Body of pancreas (tissue), 4 donors: ENCODE data around the gene CMBL. TPM values are rescaled to one million over a fixed set of nuclear protein-coding genes. Genes with fewer than 3 reads are reported as not detected.

ENCODE experiments used
- ATAC-seq: fragments of 150-250 bp; one replicate; pipeline ENCODE4 v1.9.1; 2016
- DNase-seq, 4 donors: peaks; one replicate each; pipeline ENCODE4 v3.0.0-alpha.2; 2019
- H3K27ac ChIP-seq, 4 donors: fragments of 200-600 bp; sonication (generic); 1 replicate in 3 of 4; 2 replicates in 1 of 4; pipeline versions ENCODE4 v1.5.1 to v1.6.1; 2016 to 2019; ENCODE audit warnings: mild to moderate bottlenecking in 1 of 4, mixed read lengths in 1 of 4, moderate library complexity in 1 of 4
- H3K27me3 ChIP-seq, 2 donors: fragments of 200-600 bp; sonication (generic); one replicate each; pipeline ENCODE4 v1.6.0; 2016; ENCODE audit warnings: mild to moderate bottlenecking in 1 of 2
- H3K36me3 ChIP-seq, 2 donors: fragments of 200-600 bp; sonication (generic); replicated peaks in 1 of 2; 2 replicates each; pipeline ENCODE4 v1.5.1; 2016; ENCODE audit warnings: low read depth in 2 of 2; ENCODE audit not compliant: insufficient read depth in 1 of 2
- H3K4me1 ChIP-seq: fragments of 200-600 bp; sonication (generic); one replicate; pipeline ENCODE4 v1.6.0; 2016
- H3K4me3 ChIP-seq, 2 donors: fragments of 200-600 bp; sonication (generic); 1 replicate in 1 of 2; 2 replicates in 1 of 2; pipeline ENCODE4 v1.5.1; 2016 to 2019
- H3K9me3 ChIP-seq, 3 donors: fragments of 200-600 bp; sonication (generic); 1 replicate in 2 of 3; 2 replicates in 1 of 3; pipeline ENCODE4 v1.5.1; 2016
- POLR2A ChIP-seq, 3 donors: fragments of 450-650 bp; IDR thresholded peaks; one replicate each; pipeline ENCODE4 v1.6.1; 2016; ENCODE audit warnings: antibody characterized with exemption in 3 of 3, mild to moderate bottlenecking in 2 of 3
- WGBS, 2 donors: methylation state at CpG; one replicate each; pipeline ENCODE4 v1.1.5; 2017; 5-methylcytosine and 5-hydroxymethylcytosine counted together
- intact Hi-C: fragments of 100-400 bp; cut with DNase I; formaldehyde crosslinking; loops from one replicate; pipeline ENCODE4 v1.15.1; 2023
- total RNA-seq, 2 donors: library from RNA; depleted of rRNA; stranded (reverse); fragments of >200 nt; gene quantifications; one replicate each; pipeline ENCODE4 v1.1.0, GENCODE V29; 2016
- TF ChIP-seq, protein P1 (sequence below), 7 experiments: fragments of 450-650 bp in 4 of 7; fragments of 200-600 bp in 3 of 7; sonication (generic) in 3 of 7; IDR thresholded peaks; one replicate each; pipeline ENCODE4 v1.5.1; 2016 to 2019; ENCODE audit warnings: antibody characterized with exemption in 7 of 7

Gene CMBL
- total RNA-seq, 2 donors from 2014 or later: 4.4 to 4.9 TPM

- Histone ChIP-seq H3K9me3 (no peaks in the 10 kb centered on the region), H3K4me3 (no peak overlapping the region), H3K27ac (no peak overlapping the region), H3K27me3 (no peaks in the 10 kb centered on the region), H3K36me3 (peaks cover 14 to 26% of the 10 kb centered on the region in 2 donors), H3K4me1 (no peaks in the 10 kb centered on the region)
- no peak for DNase-seq
- no peak for TF ChIP-seq POLR2A (IDR thresholded peaks at IDR 0.05)
- TF ChIP-seq, protein P1, sequence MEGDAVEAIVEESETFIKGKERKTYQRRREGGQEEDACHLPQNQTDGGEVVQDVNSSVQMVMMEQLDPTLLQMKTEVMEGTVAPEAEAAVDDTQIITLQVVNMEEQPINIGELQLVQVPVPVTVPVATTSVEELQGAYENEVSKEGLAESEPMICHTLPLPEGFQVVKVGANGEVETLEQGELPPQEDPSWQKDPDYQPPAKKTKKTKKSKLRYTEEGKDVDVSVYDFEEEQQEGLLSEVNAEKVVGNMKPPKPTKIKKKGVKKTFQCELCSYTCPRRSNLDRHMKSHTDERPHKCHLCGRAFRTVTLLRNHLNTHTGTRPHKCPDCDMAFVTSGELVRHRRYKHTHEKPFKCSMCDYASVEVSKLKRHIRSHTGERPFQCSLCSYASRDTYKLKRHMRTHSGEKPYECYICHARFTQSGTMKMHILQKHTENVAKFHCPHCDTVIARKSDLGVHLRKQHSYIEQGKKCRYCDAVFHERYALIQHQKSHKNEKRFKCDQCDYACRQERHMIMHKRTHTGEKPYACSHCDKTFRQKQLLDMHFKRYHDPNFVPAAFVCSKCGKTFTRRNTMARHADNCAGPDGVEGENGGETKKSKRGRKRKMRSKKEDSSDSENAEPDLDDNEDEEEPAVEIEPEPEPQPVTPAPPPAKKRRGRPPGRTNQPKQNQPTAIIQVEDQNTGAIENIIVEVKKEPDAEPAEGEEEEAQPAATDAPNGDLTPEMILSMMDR (IDR thresholded peaks at IDR 0.05): no peak
- intact Hi-C loops: no loop called here
- no peak for ATAC-seq
- 57 to 73% methylated on average over 4 of the region's 4 CpGs for WGBS, 2 donors
Observed at GRCh38 chr5:10266137-10266536, 41.6 kb downstream of the CMBL start.

DNA sequence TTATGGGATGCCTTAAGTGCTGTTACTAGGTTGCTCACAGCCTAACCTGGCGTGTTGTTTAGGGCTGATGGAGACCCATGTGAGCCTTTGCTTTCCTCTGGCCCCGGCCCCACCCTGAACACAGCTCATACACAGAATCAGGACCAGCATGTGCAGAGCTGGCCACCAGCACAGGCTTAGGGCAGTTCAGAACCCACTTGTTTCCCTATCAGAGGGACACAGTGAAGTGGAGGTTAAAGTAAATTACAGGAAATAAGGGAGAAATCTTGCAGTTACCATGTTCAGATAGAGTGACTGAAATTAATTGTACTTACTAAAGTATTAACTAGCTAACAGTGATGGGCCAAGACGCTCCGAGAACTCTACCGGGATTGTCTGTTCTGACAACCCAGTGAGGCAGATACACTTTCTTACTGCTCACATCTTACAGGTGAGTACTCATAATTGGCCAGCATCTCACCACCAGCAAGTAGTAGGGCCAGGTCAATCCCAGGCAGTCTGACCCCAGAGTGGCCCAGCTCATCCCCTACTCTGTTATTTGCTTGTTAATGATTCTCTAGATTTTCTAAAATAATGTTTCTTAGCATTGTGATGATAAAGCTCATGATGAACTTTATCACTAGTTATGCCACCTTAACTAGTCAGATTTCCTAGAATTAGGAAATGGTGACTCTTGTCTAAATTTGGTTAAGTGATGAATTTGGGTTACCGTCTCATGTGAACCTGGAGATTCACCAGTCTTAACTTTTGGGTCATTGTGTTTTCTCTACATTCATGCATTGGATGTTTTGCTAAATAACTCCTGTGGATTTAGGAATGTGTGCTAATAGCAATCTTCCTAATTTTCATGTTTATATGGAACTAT lies 42.2 kb downstream of the CMBL start:
- no peaks in the 10 kb centered on the region for H3K9me3 ChIP-seq
- peaks cover 20 to 33% of the 10 kb centered on the region in 2 donors for H3K36me3 ChIP-seq
- no peak for ATAC-seq
- H3K27ac ChIP-seq: no peak overlapping the region
- H3K4me3 ChIP-seq: no peak overlapping the region
- intact Hi-C loops: no loop called here
- WGBS, 2 donors: 64 to 65% methylated on average over 6 of the region's 6 CpGs
- no peak for DNase-seq
- TF ChIP-seq, protein P1 (IDR thresholded peaks at IDR 0.05): no peak
- no peak for TF ChIP-seq POLR2A (IDR thresholded peaks at IDR 0.05)
- no peaks in the 10 kb centered on the region for H3K4me1 ChIP-seq
- no peaks in the 10 kb centered on the region for H3K27me3 ChIP-seq

DNA sequence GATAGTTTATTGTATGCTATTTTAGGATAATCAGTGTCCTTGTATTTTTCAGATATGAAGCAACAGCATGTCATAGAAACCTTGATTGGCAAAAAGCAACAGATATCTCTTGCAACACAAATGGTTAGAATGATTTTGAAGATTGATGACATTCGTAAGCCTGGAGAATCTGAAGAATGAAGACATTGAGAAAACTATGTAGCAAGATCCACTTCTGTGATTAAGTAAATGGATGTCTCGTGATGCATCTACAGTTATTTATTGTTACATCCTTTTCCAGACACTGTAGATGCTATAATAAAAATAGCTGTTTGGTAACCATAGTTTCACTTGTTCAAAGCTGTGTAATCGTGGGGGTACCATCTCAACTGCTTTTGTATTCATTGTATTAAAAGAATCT lies 43.1 kb downstream of the CMBL start:
- H3K36me3 ChIP-seq: peaks cover 28 to 42% of the 10 kb centered on the region in 2 donors
- H3K4me3 ChIP-seq: no peak overlapping the region
- intact Hi-C loops: no loop called here
- no peak for DNase-seq
- H3K4me1 ChIP-seq: no peaks in the 10 kb centered on the region
- ATAC-seq: no peak
- no peak overlapping the region for H3K27ac ChIP-seq
- no peaks in the 10 kb centered on the region for H3K9me3 ChIP-seq
- H3K27me3 ChIP-seq: no peaks in the 10 kb centered on the region
- WGBS, 2 donors: 66 to 81% methylated on average over 3 of the region's 3 CpGs
- TF ChIP-seq POLR2A (IDR thresholded peaks at IDR 0.05): no peak
- TF ChIP-seq, protein P1 (IDR thresholded peaks at IDR 0.05): no peak

DNA sequence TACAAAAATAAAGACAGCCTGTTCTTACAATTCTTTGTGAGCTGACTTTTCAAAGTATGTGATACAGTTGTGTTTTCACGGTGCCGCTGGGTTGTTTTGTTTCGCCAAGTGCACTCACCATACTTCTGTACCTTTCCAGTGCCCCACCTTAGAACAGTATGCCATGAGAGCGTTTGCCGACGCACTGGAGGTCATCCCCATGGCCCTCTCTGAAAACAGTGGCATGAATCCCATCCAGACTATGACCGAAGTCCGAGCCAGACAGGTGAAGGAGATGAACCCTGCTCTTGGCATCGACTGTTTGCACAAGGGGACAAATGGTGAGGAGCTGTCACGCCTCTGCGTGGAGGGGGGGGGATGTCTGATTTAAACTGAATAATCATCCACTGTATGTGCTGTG lies 44.7 kb downstream of the CMBL start:
- DNase-seq (no peak), ATAC-seq (no peak)
- no peak overlapping the region for H3K27ac ChIP-seq
- H3K4me3 ChIP-seq: no peak overlapping the region
- 94 to 95% methylated on average over 10 to 11 of the region's 11 CpGs for WGBS, 2 donors
- no peaks in the 10 kb centered on the region for H3K9me3 ChIP-seq
- H3K4me1 ChIP-seq: no peaks in the 10 kb centered on the region
- H3K36me3 ChIP-seq: peaks cover 44 to 56% of the 10 kb centered on the region in 2 donors
- no peaks in the 10 kb centered on the region for H3K27me3 ChIP-seq
- intact Hi-C loops: no loop called here
- no peak for TF ChIP-seq POLR2A (IDR thresholded peaks at IDR 0.05)
- TF ChIP-seq, protein P1 (IDR thresholded peaks at IDR 0.05): no peak
